Upper lobe of left lung (tissue), 4 donors: Measurements from ENCODE around the gene MSL1.

ENCODE experiments used
- CTCF ChIP-seq, 6 experiments: fragments of 450-650 bp in 4 of 6; fragments of 200-600 bp in 2 of 6; sonication (generic) in 2 of 6; IDR thresholded peaks; one replicate each; pipeline ENCODE4 v1.5.1; 2016 to 2019; ENCODE audit warnings: antibody characterized with exemption in 6 of 6
- EP300 ChIP-seq, 4 donors: sonication (generic); formaldehyde crosslinking; IDR thresholded peaks; one replicate each; pipeline ENCODE4 v1.5.1; 2017; ENCODE audit warnings: antibody characterized with exemption in 4 of 4, control low read depth in 2 of 4
- POLR2A ChIP-seq, 4 donors: fragments of 450-650 bp; IDR thresholded peaks; one replicate each; pipeline ENCODE4 v1.5.1; 2016 to 2017; ENCODE audit warnings: antibody characterized with exemption in 4 of 4, mild to moderate bottlenecking in 2 of 4

GRCh38 chr17:40171750-40172149 is 50.0 kb downstream of the MSL1 start:
- TF ChIP-seq CTCF (IDR thresholded peaks at IDR 0.05) (no peak), EP300 (IDR thresholded peaks at IDR 0.05) (no peak), POLR2A (IDR thresholded peaks at IDR 0.05) (no peak)
